Measurements from ENCODE around the gene ZNF579. TPM values are rescaled to one million over a fixed set of nuclear protein-coding genes. Genes with fewer than 3 reads are reported as not detected.

The ZNF579 gene
- total RNA-seq, 1 experiment from 2014 or later: 13.5 TPM

DNA sequence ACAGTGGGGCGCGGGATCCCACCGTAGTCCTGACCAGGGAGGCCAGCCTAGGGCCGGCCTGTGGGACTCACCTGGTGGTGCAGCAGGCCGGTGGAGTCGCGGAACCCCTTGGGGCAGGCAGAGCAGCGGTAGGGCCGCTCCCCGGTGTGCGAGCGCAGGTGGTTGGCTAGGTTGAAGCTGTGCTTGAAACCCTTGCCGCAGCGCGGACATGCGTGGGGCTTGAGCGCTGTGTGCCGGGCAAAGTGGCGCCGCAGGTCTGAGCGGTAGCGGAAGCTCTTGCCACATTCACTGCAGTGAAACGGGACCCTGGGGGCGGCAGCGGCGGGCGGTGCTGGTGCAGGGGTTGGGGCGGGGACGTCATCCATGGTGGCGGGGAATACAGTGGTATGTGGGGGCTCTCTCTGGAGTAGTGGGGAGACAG, 16.9 kb upstream of the ZNF579 start:
- BruUV-seq (replicated peaks): no TSS peak
- H3K9ac ChIP-seq (ENCODE audit: low read length): no peak overlapping the region
- ChIA-PET POLR2A (ENCODE audit: unreplicated experiment) (no interaction called here), CTCF (no interaction called here)
- no peak for DNase-seq
- H3K4me3 ChIP-seq (ENCODE audit: low read length): no peak overlapping the region
- H4K20me1 ChIP-seq (ENCODE audit: low read length): no peaks in the 10 kb centered on the region
- no peak overlapping the region for H3K4me2 ChIP-seq (ENCODE audit: low read length)
- H3K79me2 ChIP-seq (ENCODE audit: low read length): peaks cover 12% of the 10 kb centered on the region; the same call in 1 of the 2 replicates
- H3K9me2 ChIP-seq (replicated peaks; ENCODE audit: low read length): no peaks in the 10 kb centered on the region
- no peak for TF ChIP-seq EZH2 (IDR thresholded peaks at IDR 0.05; ENCODE audit: low read length, unreplicated experiment)
- TF ChIP-seq, protein P1, sequence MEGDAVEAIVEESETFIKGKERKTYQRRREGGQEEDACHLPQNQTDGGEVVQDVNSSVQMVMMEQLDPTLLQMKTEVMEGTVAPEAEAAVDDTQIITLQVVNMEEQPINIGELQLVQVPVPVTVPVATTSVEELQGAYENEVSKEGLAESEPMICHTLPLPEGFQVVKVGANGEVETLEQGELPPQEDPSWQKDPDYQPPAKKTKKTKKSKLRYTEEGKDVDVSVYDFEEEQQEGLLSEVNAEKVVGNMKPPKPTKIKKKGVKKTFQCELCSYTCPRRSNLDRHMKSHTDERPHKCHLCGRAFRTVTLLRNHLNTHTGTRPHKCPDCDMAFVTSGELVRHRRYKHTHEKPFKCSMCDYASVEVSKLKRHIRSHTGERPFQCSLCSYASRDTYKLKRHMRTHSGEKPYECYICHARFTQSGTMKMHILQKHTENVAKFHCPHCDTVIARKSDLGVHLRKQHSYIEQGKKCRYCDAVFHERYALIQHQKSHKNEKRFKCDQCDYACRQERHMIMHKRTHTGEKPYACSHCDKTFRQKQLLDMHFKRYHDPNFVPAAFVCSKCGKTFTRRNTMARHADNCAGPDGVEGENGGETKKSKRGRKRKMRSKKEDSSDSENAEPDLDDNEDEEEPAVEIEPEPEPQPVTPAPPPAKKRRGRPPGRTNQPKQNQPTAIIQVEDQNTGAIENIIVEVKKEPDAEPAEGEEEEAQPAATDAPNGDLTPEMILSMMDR (conservative IDR thresholded peaks at IDR 0.05; ENCODE audit: low read depth, low read length): no peak
- no peak for TF ChIP-seq EZH2phosphoT487 (IDR thresholded peaks at IDR 0.05; ENCODE audit: borderline replicate concordance, low read length)
- H3K27me3 ChIP-seq (ENCODE audit: low read length): no peaks in the 10 kb centered on the region
- peaks cover 4% of the 10 kb centered on the region; the same call in 1 of the 2 replicates for H3K36me3 ChIP-seq (ENCODE audit: low read depth, low read length)
- no peaks in the 10 kb centered on the region for H3K9me3 ChIP-seq (ENCODE audit: low read length)
- H2AFZ ChIP-seq (ENCODE audit: low read length): no peak overlapping the region
- no peak overlapping the region for H3K27ac ChIP-seq (ENCODE audit: low read length)
- intact Hi-C loops (cut with micrococcal nuclease): loop anchor here (5.0 kb wide), 1 partner anchor 35 kb away; no protein-coding TSS in a partner anchor
- ATAC-seq: no peak
- peaks cover 12% of the 10 kb centered on the region for H3K4me1 ChIP-seq (ENCODE audit: insufficient read depth, low read length)
- H3F3A ChIP-seq (ENCODE audit: low read length, unreplicated experiment): no peaks in the 10 kb centered on the region

DNA sequence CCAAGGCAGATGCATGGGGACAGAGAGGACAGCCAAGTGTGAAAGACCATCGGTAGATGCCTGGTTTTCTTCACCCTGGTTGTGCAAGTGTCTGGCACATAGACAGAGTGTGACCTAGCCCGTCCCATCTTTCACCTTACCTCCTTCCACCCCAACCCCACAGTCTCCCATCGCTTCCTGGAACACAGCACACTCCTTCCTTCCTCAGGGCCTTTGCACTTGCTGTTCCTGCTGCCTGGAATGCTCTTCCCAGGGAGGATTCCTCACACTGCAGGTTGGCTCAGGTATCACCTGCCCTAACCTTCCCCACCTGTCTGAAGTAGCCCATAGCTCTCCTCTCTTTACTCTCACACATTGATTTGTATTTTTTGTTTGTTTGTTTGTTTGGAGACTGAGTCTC, 15.7 kb upstream of the ZNF579 start:
- DNase-seq (no peak), ATAC-seq (no peak)
- Histone ChIP-seq H3K4me1 (ENCODE audit: insufficient read depth, low read length) (peaks cover 12% of the 10 kb centered on the region), H3K36me3 (ENCODE audit: low read depth, low read length) (peaks cover 4% of the 10 kb centered on the region; the same call in 1 of the 2 replicates), H4K20me1 (ENCODE audit: low read length) (no peaks in the 10 kb centered on the region), H3K27me3 (ENCODE audit: low read length) (no peaks in the 10 kb centered on the region), H3K27ac (ENCODE audit: low read length) (no peak overlapping the region), H3K9ac (ENCODE audit: low read length) (no peak overlapping the region), H3K4me3 (ENCODE audit: low read length) (no peak overlapping the region), H3K9me2 (replicated peaks; ENCODE audit: low read length) (no peaks in the 10 kb centered on the region), H3K4me2 (ENCODE audit: low read length) (no peak overlapping the region), H3F3A (ENCODE audit: low read length, unreplicated experiment) (no peaks in the 10 kb centered on the region), H3K9me3 (ENCODE audit: low read length) (no peaks in the 10 kb centered on the region), H3K79me2 (ENCODE audit: low read length) (peaks cover 12% of the 10 kb centered on the region; the same call in 1 of the 2 replicates), H2AFZ (ENCODE audit: low read length) (no peak overlapping the region)
- POLR2A ChIA-PET (ENCODE audit: unreplicated experiment): no interaction called here
- TF ChIP-seq, protein P1 (conservative IDR thresholded peaks at IDR 0.05; ENCODE audit: low read depth, low read length): no peak
- no peak for TF ChIP-seq EZH2phosphoT487 (IDR thresholded peaks at IDR 0.05; ENCODE audit: borderline replicate concordance, low read length)
- TF ChIP-seq EZH2 (IDR thresholded peaks at IDR 0.05; ENCODE audit: low read length, unreplicated experiment): no peak
- intact Hi-C loops (cut with micrococcal nuclease): loop anchor here (5.0 kb wide), 1 partner anchor 36 kb away; no protein-coding TSS in a partner anchor
- CTCF ChIA-PET: no interaction called here
- BruUV-seq (replicated peaks): no TSS peak

DNA sequence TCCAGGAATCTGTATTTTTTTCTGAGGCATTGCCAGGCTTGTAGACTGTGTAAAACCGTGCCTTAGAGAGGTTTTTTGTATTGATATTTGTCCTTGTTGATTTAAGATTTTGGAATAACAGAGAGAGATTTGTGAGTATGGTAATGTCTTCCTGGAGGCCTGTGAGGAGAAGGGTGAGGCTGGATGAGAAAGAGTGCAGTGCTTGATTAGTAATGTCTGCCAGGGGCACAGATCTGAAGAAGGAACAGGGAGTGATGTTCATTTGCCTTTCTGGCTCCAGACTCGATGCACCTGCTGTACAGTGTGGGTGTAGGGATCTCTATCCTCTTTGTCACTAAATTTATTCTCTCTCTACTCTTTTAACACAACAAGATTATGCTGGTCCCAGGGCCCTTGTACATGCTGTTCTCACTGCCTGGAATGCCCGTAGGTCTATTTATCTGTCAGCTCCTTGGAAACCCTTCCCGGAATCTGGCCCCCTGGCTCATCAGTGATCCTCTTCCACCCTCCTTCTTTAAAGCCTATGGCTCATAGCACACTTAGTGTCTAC, 14.4 kb upstream of the ZNF579 start:
- TF ChIP-seq EZH2 (IDR thresholded peaks at IDR 0.05; ENCODE audit: low read length, unreplicated experiment) (no peak), EZH2phosphoT487 (IDR thresholded peaks at IDR 0.05; ENCODE audit: borderline replicate concordance, low read length) (no peak)
- TF ChIP-seq, protein P1 (conservative IDR thresholded peaks at IDR 0.05; ENCODE audit: low read depth, low read length): no peak
- Histone ChIP-seq H3K9me2 (replicated peaks; ENCODE audit: low read length) (no peaks in the 10 kb centered on the region), H3K79me2 (ENCODE audit: low read length) (0 out of 2 replicates have a peak, but pooled peaks cover 3% of the 10 kb centered on the region), H3K9me3 (ENCODE audit: low read length) (no peaks in the 10 kb centered on the region), H3K9ac (ENCODE audit: low read length) (no peak overlapping the region), H3K4me1 (ENCODE audit: insufficient read depth, low read length) (0 out of 2 replicates have a peak, but pooled peaks cover 7% of the 10 kb centered on the region), H2AFZ (ENCODE audit: low read length) (no peak overlapping the region), H3K36me3 (ENCODE audit: low read depth, low read length) (peaks cover 4% of the 10 kb centered on the region; the same call in 1 of the 2 replicates), H3K4me2 (ENCODE audit: low read length) (no peak overlapping the region), H3K4me3 (ENCODE audit: low read length) (no peak overlapping the region), H4K20me1 (ENCODE audit: low read length) (no peaks in the 10 kb centered on the region), H3F3A (ENCODE audit: low read length, unreplicated experiment) (no peaks in the 10 kb centered on the region), H3K27me3 (ENCODE audit: low read length) (no peaks in the 10 kb centered on the region), H3K27ac (ENCODE audit: low read length) (no peak overlapping the region)
- intact Hi-C loops (cut with micrococcal nuclease): loop anchor here (5.0 kb wide), 1 partner anchor 37 kb away; no protein-coding TSS in a partner anchor
- no peak for DNase-seq
- no TSS peak for BruUV-seq (replicated peaks)
- POLR2A ChIA-PET (ENCODE audit: unreplicated experiment): no interaction called here
- no peak for ATAC-seq
- CTCF ChIA-PET: no interaction called here
